SK-N-SH treated with all-trans-retinoic acid at 6 μM for 48 hours (cell line): ENCODE measurements around the gene COBLL1.

ENCODE experiments used
- ATAC-seq: fragments of 200-7000 bp; cut with Tn5 transposase; 3 replicates; pipeline ENCODE4 v1.9.1; 2020; ENCODE audit warnings: mild to moderate bottlenecking, moderate library complexity
- ARNTL ChIP-seq: fragments of 450-650 bp; formaldehyde crosslinking; IDR thresholded peaks from 2 replicates; pipeline ENCODE4 v1.5.0; 2020; ENCODE audit warnings: low read depth, mild to moderate bottlenecking, moderate library complexity, borderline replicate concordance
- BACH2 ChIP-seq: fragments of 250-450 bp; sonication (Bioruptor Pico); IDR thresholded peaks from 2 replicates; pipeline ENCODE4 v1.9.0; 2021; ENCODE audit warnings: mild to moderate bottlenecking, borderline replicate concordance
- GLIS3 ChIP-seq: fragments of 250-450 bp; sonication (Bioruptor Pico); IDR thresholded peaks from 2 replicates; pipeline ENCODE4 v1.5.0; 2020; ENCODE audit warnings: mild to moderate bottlenecking, moderate library complexity
- ISL1 ChIP-seq: fragments of 250-450 bp; sonication (Bioruptor Pico); IDR thresholded peaks from 2 replicates; pipeline ENCODE4 v2.1.2; 2022; ENCODE audit warnings: mild to moderate bottlenecking, moderate library complexity
- OSR1 ChIP-seq: fragments of 250-450 bp; sonication (Bioruptor Pico); IDR thresholded peaks from 2 replicates; pipeline ENCODE4 v1.8.0; 2022; ENCODE audit warnings: moderate library complexity, mild to moderate bottlenecking, inconsistent platforms
- PPARA ChIP-seq: fragments of 250-450 bp; sonication (Bioruptor Pico); IDR thresholded peaks from 2 replicates; pipeline ENCODE4 v1.5.0; 2020; ENCODE audit warnings: mild to moderate bottlenecking, borderline replicate concordance
- RARB ChIP-seq: fragments of 250-450 bp; sonication (Bioruptor Pico); IDR thresholded peaks from 2 replicates; pipeline ENCODE4 v1.8.0; 2021; ENCODE audit warnings: mild to moderate bottlenecking, moderate library complexity
- SNAI2 ChIP-seq: fragments of 250-450 bp; sonication (Bioruptor Pico); IDR thresholded peaks from 2 replicates; pipeline ENCODE4 v1.5.0; 2020; ENCODE audit warnings: mild to moderate bottlenecking, moderate library complexity
- TCF4 ChIP-seq: fragments of 250-450 bp; sonication (Bioruptor Pico); IDR thresholded peaks from 2 replicates; pipeline ENCODE4 v1.8.0; 2021; ENCODE audit warnings: mild to moderate bottlenecking, moderate library complexity, borderline replicate concordance
- TOX ChIP-seq: fragments of 250-450 bp; sonication (Bioruptor Pico); IDR thresholded peaks from 2 replicates; pipeline ENCODE4 v1.8.0; 2021; ENCODE audit warnings: mild to moderate bottlenecking, moderate library complexity, borderline replicate concordance
- ZFP3 ChIP-seq: fragments of 250-450 bp; sonication (Bioruptor Pico); IDR thresholded peaks from 2 replicates; pipeline ENCODE4 v1.5.0; 2020; ENCODE audit warnings: mild to moderate bottlenecking, moderate library complexity
- ZFP30 ChIP-seq: fragments of 450-650 bp; formaldehyde crosslinking; IDR thresholded peaks from 2 replicates; pipeline ENCODE4 v1.5.0; 2022; ENCODE audit warnings: mild to moderate bottlenecking, moderate library complexity
- ZNF565 ChIP-seq: fragments of 450-650 bp; formaldehyde crosslinking; conservative IDR thresholded peaks from 2 replicates; pipeline ENCODE4 v1.5.0; 2020; ENCODE audit warnings: low read depth, mild to moderate bottlenecking, moderate library complexity
- ZNF70 ChIP-seq: fragments of 450-650 bp; formaldehyde crosslinking; IDR thresholded peaks from 2 replicates; pipeline ENCODE4 v1.5.0; 2020; ENCODE audit warnings: mild to moderate bottlenecking, moderate library complexity
- ZNF8 ChIP-seq: fragments of 450-650 bp; formaldehyde crosslinking; IDR thresholded peaks from 2 replicates; pipeline ENCODE4 v1.5.0; 2020; ENCODE audit warnings: mild to moderate bottlenecking, moderate library complexity
- TF ChIP-seq, protein P1 (sequence below): fragments of 250-450 bp; sonication (Bioruptor Pico); IDR thresholded peaks from 2 replicates; pipeline ENCODE4 v1.8.0; 2020; ENCODE audit warnings: mild to moderate bottlenecking, moderate library complexity, borderline replicate concordance
- TF ChIP-seq, protein P2 (sequence below): fragments of 250-450 bp; sonication (Bioruptor Pico); IDR thresholded peaks from 2 replicates; pipeline ENCODE4 v1.5.1; 2021; ENCODE audit warnings: mild to moderate bottlenecking, moderate library complexity
- TF ChIP-seq, protein P3 (sequence below): fragments of 250-450 bp; sonication (Bioruptor Pico); IDR thresholded peaks from 2 replicates; pipeline ENCODE4 v1.5.1; 2020; ENCODE audit warnings: low read depth, mild to moderate bottlenecking, moderate library complexity

Gene COBLL1

DNA sequence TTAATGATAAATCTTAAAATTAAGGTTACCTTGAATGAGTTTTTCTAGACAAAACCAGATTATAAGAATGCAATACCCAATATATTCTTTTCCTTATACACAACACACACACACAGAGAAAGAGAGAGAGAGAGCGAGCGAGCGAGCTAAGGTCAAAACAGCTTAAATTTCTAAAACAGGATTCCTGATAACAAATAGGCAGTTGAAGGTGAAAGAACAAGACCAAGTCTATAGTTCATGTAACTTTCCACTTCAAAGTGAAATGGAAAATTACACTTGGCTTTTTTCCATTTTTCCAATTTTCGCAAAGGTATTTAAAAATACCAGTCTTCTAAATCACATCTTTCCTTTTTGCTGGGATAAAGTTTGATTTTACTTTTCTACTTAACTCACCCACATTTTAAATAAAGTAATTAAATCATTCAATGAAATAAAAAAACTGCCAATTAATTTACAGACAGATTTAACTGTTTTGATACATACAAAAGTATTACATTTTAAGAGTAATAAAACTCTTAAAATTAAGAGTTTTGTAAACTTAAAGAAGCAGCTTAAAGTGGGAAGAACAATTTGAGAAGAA, 98.8 kb downstream of the COBLL1 start:
- ATAC-seq = no peak
- no peak for TF ChIP-seq RARB (CRISPR knock-in tag)
- TF ChIP-seq ZFP3 (CRISPR knock-in tag) = no peak
- TF ChIP-seq ZNF565 = no peak
- TF ChIP-seq OSR1 (CRISPR knock-in tag) = no peak
- TF ChIP-seq, protein P1, sequence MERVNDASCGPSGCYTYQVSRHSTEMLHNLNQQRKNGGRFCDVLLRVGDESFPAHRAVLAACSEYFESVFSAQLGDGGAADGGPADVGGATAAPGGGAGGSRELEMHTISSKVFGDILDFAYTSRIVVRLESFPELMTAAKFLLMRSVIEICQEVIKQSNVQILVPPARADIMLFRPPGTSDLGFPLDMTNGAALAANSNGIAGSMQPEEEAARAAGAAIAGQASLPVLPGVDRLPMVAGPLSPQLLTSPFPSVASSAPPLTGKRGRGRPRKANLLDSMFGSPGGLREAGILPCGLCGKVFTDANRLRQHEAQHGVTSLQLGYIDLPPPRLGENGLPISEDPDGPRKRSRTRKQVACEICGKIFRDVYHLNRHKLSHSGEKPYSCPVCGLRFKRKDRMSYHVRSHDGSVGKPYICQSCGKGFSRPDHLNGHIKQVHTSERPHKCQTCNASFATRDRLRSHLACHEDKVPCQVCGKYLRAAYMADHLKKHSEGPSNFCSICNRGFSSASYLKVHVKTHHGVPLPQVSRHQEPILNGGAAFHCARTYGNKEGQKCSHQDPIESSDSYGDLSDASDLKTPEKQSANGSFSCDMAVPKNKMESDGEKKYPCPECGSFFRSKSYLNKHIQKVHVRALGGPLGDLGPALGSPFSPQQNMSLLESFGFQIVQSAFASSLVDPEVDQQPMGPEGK (CRISPR knock-in tag) = no peak
- no peak for TF ChIP-seq ZFP30 (CRISPR knock-in tag)
- no peak for TF ChIP-seq GLIS3 (CRISPR knock-in tag)
- TF ChIP-seq BACH2 (CRISPR knock-in tag) = no peak
- TF ChIP-seq PPARA (CRISPR knock-in tag) = no peak
- TF ChIP-seq, protein P2, sequence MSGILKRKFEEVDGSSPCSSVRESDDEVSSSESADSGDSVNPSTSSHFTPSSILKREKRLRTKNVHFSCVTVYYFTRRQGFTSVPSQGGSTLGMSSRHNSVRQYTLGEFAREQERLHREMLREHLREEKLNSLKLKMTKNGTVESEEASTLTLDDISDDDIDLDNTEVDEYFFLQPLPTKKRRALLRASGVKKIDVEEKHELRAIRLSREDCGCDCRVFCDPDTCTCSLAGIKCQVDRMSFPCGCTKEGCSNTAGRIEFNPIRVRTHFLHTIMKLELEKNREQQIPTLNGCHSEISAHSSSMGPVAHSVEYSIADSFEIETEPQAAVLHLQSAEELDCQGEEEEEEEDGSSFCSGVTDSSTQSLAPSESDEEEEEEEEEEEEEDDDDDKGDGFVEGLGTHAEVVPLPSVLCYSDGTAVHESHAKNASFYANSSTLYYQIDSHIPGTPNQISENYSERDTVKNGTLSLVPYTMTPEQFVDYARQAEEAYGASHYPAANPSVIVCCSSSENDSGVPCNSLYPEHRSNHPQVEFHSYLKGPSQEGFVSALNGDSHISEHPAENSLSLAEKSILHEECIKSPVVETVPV (CRISPR knock-in tag) = no peak
- TF ChIP-seq TCF4 = no peak
- no peak for TF ChIP-seq ISL1
- TF ChIP-seq ZNF70 (CRISPR knock-in tag) = no peak
- TF ChIP-seq ARNTL (CRISPR knock-in tag) = no peak
- TF ChIP-seq, protein P3, sequence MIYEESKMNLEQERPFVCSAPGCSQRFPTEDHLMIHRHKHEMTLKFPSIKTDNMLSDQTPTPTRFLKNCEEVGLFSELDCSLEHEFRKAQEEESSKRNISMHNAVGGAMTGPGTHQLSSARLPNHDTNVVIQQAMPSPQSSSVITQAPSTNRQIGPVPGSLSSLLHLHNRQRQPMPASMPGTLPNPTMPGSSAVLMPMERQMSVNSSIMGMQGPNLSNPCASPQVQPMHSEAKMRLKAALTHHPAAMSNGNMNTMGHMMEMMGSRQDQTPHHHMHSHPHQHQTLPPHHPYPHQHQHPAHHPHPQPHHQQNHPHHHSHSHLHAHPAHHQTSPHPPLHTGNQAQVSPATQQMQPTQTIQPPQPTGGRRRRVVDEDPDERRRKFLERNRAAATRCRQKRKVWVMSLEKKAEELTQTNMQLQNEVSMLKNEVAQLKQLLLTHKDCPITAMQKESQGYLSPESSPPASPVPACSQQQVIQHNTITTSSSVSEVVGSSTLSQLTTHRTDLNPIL (CRISPR knock-in tag) = no peak
- TF ChIP-seq TOX (CRISPR knock-in tag) = no peak

DNA sequence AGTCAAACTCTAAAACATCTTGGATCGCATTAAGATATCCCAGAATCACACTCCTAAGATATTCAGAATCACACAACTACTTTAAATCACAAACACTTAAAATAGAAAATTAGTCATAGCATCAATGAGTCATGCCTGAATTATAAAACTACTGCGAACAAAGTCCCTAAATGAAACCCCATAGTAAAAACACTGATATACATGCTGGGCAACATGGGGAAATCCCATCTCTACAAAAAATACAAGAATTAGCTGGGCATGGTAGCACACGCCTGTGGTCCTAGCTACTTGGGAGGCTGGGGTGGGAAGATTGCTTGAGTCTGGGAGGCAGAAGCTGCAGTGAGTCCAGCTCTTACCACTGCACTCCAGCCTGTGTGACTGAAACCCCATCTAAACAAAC, 101.7 kb downstream of the COBLL1 start:
- peak; percentile 68 for ATAC-seq
- TF ChIP-seq, protein P1 (CRISPR knock-in tag) = no peak
- TF ChIP-seq ZNF8 (no peak), TCF4 (no peak)
- TF ChIP-seq, protein P3 (CRISPR knock-in tag) = no peak

DNA sequence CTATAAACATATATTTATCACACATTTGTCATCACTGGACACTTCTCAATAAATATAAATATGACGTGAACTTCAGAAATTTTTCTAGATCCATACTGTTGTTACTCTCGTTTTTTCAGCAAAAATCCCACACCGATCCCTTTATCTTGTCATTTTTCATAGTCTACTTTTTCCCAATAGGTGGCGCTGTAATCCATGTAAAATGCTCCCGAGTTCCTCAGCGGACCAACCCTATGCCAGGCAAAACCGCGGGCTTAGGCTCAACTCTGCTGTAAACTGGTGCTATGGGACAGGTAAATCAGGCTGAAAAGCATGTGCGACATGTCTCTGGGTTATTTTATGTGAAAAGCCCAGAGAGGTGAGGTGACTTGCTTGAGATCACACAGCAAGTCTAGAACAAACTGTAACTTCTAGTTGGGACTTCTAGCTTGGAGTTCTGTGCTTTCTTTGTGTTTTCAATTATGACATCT, 104.0 kb downstream of the COBLL1 start:
- TF ChIP-seq SNAI2 (CRISPR knock-in tag) (no peak), ZNF565 (no peak)
- TF ChIP-seq, protein P1 (CRISPR knock-in tag) = no peak
- peak; percentile 85 for ATAC-seq
